HG03064 (cell line): Measurements from ENCODE around the gene CNDP1.
"Not testable (repeated sequence)": the region's sequence is repeated elsewhere in the genome, so short reads cannot be mapped to it uniquely, and the experiment has no call there.

Experiments used
- ATAC-seq: cut with Tn5 transposase; IDR thresholded peaks from one replicate; pipeline ENCODE4 v1.9.1; 2021; ENCODE audit warnings: low read depth; ENCODE audit not compliant: unreplicated experiment

The CNDP1 gene

DNA sequence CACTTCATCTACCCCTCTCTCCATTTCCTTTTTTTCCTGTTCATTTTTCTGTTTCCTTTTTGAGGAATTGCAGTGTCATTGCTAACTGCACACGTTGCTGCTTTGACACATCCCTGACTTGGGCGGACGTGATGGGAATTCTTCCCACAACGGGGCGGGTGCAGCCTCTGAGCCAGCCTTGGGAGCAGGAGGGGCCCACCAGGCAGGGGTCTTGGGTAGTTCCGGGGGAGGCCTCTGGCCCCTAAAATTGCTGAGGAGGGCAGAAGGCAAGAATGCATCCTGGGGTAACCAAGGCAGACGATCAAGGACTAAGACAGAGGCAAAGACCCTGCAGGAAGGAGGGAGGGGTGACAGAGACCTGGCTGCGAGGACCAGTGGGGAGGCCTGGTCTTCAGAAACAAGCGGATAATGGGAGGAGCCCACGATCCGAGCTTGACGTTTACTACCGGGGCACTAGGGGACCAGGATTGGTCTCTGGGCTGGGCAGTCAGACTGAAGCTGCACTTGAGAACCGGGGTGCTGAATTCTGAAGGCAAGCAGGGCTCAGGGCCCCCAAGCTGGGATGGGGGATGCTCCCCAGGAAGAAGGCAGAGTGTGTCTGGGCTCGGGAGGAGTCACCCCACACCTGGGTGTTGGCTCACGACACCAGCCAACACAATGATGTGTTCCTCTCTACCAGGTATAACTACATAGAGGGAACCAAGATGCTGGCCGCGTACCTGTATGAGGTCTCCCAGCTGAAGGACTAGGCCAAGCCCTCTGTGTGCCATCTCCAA lies 14.8 kb upstream of the CNDP1 start:
- no peak for ATAC-seq

DNA sequence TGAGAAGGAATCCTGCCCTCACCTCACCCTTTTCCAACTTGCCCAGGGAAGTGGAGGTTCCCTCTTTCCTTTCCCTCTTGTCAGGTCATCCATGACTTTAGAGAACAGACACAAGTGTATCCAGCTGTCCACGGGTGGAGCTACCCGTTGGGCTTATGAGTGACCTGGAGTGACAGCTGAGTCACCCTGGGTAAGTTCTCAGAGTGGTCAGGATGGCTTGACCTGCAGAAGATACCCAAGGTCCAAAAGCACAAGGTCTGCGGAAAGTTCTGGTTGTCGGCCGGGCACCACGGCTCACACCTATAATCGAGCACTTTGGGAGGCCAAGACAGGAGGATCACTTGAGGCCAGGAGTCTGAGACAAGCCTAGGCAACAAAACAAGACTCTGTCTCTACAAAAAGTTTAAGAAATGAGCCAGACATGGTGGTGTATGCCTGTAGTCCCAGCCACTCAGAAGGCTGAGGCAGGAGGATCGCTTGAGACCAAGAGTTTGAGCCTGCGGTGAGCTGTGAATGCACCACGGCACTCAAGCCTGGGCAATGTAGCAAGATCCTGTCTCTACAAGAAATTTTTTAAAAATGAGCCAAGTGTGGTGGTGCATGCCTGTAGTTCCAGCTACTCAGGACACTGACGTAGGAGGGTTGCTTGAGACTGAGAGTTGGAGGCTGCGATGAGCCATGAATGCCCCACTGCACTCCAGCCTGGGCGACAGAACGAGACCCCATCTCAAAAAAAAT lies 14.0 kb upstream of the CNDP1 start:
- no peak for ATAC-seq

DNA sequence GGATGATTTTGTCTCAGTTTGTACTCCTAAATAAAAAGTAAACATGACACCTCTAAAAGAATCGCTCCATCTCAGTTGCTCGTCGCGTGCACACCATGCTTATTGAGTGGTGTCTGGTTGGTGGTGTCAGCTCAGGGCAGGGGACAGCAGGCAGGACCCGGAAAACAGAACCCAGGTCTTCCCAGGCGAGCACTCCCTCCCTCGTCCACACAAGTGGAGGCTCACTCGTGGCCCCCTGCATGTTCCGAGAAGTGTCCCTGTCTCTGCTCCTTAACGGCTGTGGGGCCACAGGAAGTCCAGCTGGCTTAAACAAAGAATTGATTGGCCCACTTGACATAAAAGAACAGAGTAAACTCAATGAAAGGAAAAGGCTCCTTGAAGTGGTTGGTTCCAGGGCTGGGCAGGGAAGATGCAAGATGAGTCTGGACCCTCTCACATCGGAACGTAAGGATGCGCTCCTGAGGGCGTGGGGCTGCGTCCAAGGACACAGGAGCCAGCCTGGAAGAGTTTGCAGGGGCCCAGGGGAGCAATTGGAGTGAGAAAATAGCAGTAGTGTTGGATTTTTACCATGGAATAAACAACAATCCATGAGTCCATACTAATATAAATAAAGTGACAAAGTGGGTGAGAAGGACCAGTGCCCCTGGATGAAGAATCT lies 13.1 kb upstream of the CNDP1 start:
- no peak for ATAC-seq

DNA sequence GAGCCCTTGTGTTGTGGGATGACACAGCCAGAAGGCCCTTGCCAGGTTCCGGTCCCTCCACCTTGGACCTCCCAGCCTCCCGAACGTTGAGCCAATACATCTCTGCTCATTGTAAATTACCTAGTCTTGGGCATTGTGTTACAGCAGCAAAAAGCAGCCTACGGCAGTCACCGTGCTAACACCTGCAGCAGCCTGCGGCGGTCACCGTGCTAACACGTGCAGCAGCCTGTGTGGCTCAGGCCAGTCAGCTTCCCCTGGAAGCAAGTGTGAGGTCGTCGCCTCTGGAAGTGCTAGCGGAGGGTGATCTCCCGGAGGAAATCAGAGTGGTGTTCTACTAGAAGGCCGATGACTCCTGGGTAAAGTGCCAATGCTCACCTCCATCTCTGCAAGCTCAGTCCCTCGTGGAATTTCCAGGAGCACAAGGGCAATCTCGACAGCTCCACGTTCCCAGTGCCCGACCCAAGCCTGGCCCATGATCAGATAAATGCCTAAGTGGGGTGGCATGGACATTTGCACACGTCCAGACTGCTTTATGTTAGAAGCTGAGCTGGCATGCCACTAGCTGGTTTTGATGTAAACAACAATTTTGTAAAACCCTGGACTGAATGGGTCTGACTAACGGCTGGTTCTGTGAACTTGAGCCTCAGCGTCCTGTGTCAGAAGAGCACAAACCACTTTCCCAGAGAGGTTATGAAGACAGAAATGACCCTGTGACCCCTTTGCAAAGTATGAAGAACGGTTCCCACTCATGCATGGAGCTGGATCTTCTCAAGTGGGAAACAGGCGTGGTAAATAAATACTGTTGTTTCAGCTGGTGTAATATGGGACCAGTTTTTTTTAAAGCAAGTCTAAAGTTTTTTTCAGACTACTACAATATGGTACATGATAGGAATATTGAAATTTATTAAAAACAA lies 11.4 kb upstream of the CNDP1 start:
- no peak for ATAC-seq

DNA sequence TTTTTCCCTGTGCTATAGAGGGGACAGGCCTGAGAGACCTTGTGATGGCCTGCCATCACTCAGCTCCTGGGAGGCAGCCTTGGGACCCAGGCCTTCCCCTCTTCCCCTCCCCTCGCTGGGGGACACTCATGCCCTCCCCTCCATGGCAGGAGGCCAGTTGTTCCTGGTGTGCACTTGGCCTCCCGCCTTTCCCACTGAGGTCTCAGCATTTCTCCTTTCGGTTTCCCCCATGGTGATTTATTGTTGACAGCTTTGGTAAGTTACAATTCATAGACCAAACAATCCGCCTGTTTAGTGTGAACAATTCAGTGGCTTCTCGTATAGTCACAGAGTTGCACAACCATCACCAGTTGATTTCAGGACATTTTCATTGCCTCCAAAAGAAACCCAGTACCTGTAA lies 10.2 kb upstream of the CNDP1 start:
- ATAC-seq, result no peak

DNA sequence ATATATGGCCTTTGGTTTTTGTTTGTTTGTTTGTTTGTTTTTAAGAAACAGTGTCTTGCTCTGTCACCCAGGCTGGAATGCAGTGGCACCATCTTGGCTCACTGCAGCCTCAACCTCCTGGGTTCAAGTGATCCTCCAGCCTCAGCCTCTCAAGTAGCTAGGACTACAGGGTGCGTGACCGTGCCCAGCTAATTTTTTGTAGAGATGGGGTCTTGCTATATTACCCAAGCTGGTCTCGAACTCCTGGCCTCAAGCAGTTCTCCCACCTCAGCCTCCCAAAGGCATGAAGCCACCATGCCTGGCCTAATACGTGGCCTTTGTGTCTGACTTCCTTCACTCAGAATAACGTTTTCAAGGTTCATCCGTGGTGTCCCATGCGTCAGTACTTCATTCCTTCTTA lies 9.4 kb upstream of the CNDP1 start:
- ATAC-seq, result not testable (repeated sequence)

DNA sequence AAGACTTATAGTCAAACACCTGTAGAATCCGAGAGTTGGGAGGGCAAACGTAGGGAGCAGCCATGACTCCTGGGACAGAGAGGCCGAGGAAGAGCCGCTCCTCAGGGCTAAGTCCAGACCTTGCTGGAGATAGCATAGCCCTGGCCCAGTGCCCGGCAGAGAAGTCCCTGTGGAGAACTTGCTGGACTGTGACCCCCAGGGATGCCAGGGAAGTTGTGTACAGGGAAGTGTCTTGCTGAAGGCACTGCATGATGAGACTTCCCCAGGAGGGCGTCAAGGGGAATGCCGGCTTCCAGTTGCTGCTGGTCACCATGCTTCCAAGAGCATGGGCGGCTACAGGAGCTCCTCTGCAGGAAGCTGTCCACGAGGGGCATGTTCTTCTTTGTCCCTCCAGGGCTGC lies 8.6 kb upstream of the CNDP1 start:
- ATAC-seq, result no peak

DNA sequence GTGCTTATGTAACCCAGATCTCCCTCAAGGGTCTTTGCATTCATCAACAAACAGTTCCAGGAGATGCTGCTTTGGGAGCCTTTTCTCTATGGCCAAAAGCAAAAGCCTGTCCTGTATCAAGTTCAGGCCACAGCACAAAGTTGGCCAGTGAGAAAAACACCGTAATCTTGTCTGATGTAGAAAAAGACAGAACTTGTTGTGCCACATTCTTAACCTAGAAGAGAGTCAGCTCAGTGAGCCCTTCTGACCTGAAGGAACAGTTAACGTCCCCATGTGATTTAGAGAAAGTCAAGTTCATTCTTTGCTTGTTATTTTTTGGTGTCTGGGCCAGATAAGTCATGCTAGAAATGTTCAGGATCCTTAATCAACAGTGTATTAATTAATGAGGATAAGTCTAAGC lies 7.8 kb upstream of the CNDP1 start:
- no peak for ATAC-seq

DNA sequence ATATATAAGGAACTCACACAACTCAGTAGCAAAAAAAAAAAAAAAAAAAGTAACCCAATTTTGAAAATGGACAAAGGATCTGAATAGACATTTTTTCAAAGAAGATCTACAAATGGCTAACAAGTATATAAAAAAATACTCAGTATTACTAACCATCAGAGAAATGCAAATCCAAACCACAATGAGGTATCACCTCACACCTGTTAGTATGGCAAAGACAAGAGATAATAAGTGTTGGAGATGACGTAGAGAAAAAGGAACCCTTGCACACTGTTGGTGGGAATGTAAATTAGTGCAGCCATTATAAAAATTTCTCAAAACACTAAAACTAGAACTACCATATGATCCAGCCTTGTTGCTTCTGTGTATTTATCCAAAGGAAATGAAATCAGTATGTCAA lies 5.8 kb upstream of the CNDP1 start:
- no peak for ATAC-seq

DNA sequence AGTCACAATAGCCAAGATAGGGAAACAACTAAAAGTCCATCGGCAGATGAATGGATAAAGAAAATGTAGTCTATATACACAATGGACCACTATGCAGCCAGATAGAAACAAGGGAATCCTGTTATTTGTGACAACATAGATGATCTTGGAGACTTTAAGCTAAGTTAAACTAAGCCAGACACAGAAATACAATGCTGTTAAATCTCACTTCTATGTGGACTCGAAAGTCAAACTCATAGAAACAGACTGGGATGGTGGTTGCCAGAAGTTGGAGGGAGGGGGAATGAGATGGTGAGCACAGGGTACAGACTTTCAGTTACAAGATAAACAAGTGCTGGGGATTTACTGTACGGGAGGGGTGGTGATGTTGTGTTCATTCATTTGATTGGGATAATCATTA lies 5.4 kb upstream of the CNDP1 start:
- no peak for ATAC-seq

DNA sequence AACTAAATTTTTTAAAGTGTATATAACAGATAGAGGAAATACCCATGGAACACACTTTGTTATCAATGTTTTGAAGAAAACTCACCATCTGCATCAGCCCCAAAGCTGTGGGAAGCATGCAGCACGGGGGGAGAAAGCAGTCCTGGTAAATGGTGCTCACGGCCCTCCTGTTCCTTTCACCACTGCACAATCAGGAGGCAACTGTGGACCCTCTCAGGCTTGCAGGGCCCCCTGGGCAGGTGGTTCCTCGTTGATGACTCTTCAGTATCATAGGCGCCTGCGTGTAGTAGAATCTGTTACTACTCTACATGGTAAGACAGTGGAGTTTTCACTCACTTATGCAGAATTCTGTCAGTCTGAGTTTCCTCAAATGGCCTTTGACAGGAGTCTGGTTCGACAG lies 4.9 kb upstream of the CNDP1 start:
- ATAC-seq, result no peak

DNA sequence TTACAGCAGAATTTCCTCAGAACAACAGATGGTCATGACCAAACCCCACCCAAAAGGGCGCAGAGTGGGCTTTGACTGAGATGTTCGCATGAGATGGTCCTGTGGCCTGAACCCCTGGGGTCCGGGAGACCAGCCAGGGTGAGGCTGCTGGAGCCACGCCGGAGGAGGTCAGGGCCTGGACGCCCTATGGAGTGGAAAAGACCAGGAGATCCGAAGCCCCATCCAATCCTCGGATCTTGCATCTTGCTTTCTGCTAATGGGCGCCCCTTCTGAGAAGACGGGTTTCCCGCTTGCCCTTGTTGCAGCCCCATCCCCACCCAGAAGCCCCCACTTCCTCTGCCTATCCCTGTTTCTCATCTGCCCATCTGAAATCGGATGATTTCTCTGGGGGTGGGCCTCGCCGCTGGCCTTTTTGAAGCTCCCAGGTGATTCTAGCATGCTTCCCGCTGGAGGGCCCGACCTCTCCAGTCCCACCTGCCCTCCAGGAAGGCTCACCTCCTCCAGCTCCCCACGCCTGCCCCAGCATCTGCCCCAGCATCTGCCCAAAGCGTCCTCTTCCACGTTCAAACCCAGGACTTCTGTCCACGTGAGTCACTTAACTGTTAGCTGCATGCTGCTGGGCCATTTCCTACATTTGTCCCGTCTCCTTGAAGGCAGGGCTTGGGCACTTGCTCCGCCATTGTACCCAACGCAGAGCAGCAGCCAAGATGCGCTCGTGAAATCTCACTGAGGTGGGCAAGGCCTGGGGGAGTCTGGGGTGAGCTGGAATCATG lies 4.3 kb upstream of the CNDP1 start:
- ATAC-seq, result no peak

DNA sequence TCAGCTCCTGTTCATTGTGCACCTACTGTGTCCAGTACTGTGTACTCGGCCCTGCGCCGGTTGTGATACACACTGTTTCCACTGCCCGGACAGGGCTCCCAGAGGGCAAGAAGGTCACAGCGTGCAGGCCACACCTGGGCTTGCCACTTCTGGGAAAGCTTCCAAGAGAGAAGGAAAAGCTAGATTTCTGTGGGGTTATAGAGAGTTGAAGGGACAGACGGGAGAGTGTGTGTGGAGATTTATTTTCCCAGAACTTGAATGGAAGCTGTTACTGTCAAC lies 3.8 kb upstream of the CNDP1 start:
- no peak for ATAC-seq

DNA sequence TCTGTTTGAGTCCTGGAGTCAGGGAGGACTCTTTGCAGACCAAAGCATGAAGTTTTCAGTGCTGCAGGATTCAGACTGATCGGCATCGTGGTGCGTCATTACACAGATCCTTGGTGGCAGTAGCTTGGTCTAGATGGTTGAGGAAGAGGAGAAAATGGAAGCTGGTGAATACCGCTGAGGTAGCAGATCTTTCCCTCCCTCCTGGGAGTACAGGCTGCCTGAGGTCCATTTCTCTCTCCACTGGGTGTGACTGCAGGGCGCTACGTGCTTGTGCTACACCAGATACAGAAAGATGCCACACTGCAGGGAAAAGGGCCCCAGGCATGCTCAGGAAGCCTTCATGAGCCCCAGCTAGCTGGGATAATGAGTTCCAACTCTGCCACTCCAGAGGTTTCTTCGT lies 3.3 kb upstream of the CNDP1 start:
- no peak for ATAC-seq

DNA sequence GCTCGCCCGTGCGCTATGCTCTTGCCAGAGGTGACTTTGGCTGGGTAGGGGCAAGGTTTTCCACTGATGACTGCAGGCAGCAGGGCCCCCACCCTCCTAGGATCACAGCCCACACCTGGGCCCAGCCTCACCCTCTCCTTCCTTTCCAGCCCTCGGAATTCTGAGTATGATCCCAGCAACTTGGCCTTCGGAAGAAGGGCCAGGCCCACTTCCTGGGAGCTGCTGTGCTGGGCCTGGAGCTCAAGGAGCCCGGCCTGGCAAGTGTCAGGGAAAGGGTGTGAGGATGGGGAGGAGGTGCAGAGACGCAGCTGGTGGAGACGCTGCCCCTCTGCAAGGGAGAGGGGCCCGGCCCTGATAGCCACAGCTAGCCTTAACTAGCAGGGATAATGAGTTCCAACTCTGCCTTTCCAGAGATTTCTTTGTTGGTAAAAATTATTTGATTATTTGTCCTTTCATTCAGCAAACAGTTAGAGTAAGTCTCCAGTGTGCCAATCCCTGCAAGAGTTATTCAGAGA lies 1.7 kb upstream of the CNDP1 start:
- no peak for ATAC-seq

DNA sequence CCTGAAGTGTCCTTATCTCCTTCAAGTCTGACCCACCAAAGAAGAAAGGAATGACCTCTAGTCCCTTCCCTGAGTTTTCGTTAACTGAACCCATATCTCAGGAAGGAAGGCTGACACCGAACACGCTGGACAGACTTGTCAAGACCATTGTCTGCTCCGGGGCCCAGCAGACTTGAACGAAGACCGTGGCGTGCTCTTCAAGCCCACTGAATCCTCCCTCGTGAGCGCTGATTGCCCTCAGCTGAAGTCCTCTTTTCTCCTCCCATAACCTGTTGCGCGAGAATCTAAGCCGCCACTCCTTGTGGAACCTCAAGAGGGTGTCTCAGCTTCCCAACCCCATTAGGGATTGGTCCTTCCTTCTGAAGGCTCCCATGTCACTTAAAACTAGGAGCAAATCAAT lies 634 bp upstream of the CNDP1 start:
- ATAC-seq, result no peak

DNA sequence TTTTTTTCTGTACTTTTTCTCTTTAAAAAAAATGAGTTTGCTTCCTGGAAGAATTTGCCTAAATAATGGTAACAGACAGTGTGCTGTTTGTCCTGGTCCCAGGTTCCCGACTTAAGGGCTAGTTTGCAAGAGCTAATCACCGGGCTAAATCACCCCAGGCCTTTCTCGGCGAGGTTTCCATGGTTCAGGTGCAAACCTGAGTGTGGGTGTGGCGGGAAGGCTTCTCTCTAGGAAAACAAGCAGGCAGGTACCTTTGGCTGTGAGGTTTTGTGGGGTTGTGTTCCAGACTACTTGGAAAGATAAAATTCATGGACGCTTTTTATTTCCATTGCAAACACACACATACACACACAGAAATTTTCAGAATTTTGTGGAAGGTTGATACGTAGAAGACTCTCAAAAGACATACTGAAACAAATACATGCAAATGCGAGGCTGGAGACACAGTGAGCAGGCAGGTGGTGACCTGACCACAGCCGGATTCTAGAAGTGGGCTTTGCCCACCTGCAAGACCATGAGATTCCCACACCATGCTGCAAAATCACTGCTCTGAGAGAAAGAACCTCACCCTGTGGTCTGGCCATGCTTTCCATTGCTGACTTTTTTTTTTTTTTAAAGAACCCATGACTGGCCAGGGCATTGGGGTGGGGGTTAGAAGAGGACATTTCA lies 815 bp downstream of the CNDP1 start:
- no peak for ATAC-seq

DNA sequence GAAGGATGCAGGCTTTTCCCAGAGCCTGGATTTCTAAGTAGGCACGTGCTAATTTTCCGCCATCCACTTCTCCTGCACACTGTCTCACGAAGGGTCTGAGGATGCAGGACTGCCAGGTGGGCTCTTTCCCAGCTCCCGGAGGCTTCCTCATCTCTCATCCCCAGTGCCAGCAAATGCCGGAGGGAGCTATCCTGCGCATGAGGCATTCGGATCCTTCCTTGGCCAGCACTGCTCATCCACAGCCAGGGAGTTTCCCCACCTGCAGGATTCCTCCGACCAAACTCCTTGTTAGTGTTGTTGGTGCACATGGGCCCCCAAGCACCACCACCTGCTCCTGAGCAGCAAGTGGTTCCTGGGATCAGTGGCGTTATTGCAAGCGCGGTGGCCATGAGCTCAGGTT lies 5.0 kb downstream of the CNDP1 start:
- no peak for ATAC-seq

DNA sequence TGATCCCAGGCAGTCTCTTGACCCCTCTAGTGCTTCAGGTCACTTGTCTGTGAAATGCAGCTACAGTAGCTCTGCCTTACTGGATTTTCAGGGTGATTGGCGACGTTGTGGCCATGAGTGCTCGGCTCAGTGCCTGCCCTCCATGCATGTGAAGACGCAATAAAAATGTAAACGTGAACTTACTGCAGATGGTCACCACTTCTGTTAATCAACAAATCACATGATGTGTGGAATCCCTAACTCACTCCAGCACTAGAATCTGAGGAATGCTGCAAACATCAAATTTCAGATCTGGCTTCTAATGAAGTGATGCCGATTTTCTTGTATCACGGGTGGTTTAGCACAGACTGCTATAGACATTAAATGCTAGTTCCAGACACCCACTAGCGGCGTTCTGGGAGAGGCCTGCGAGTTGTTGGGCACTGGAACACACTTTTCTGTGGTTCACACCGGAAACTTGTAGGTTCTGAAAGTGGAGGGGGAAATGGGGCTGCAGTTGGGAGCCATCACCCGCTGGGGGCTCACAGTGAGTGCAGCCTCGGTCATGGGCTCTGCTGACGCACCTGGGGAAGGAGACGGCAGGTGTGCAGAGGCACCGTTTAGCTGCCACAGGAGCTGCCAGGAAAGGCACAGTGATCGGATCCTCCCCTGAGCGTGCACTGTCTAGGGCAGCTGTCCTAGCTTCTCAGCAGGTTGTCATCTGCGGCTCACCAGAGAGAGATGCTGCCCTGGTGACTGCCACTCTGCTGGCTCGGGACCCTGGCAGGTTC lies 6.5 kb downstream of the CNDP1 start:
- no peak for ATAC-seq
